Measurements from ENCODE around the gene CLEC2D.

DNA sequence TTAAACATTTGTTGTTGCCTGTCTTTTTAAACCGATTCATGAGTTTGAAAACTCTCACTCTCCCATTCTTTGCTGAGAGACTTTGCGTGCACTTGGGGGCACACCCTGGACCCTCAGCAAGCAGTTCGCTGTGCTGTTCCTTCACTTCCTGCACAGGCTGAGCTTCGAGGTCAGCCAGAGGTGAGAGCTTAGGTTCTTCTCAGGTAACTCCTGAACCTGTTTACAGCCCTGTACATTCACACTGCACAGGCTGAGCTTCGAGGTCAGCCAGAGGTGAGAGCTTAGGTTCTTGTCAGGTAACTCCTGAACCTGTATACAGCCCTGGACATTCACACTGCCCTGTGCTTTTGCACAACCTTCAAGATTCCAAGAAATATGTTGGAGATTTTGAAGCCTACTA, 73.1 kb downstream of the CLEC2D start:
- TF ChIP-seq EP300 (IDR thresholded peaks at IDR 0.05) = no peak
- TF ChIP-seq POLR2A (IDR thresholded peaks at IDR 0.05) = no peak
- TF ChIP-seq POLR2AphosphoS5 (IDR thresholded peaks at IDR 0.05) = no peak
- TF ChIP-seq, protein P1, sequence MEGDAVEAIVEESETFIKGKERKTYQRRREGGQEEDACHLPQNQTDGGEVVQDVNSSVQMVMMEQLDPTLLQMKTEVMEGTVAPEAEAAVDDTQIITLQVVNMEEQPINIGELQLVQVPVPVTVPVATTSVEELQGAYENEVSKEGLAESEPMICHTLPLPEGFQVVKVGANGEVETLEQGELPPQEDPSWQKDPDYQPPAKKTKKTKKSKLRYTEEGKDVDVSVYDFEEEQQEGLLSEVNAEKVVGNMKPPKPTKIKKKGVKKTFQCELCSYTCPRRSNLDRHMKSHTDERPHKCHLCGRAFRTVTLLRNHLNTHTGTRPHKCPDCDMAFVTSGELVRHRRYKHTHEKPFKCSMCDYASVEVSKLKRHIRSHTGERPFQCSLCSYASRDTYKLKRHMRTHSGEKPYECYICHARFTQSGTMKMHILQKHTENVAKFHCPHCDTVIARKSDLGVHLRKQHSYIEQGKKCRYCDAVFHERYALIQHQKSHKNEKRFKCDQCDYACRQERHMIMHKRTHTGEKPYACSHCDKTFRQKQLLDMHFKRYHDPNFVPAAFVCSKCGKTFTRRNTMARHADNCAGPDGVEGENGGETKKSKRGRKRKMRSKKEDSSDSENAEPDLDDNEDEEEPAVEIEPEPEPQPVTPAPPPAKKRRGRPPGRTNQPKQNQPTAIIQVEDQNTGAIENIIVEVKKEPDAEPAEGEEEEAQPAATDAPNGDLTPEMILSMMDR (IDR thresholded peaks at IDR 0.05) = no peak

Measured in sigmoid colon (tissue), 4 donors.